GM15510 (cell line): ENCODE data around the gene CUX1.

Source experiments
- POLR2A ChIP-seq: IDR thresholded peaks from 3 replicates; pipeline ENCODE4 v1.6.1; 2011; ENCODE audit warnings: borderline replicate concordance; ENCODE audit not compliant: insufficient read length; ENCODE audit errors: extremely low read depth

Gene CUX1

DNA sequence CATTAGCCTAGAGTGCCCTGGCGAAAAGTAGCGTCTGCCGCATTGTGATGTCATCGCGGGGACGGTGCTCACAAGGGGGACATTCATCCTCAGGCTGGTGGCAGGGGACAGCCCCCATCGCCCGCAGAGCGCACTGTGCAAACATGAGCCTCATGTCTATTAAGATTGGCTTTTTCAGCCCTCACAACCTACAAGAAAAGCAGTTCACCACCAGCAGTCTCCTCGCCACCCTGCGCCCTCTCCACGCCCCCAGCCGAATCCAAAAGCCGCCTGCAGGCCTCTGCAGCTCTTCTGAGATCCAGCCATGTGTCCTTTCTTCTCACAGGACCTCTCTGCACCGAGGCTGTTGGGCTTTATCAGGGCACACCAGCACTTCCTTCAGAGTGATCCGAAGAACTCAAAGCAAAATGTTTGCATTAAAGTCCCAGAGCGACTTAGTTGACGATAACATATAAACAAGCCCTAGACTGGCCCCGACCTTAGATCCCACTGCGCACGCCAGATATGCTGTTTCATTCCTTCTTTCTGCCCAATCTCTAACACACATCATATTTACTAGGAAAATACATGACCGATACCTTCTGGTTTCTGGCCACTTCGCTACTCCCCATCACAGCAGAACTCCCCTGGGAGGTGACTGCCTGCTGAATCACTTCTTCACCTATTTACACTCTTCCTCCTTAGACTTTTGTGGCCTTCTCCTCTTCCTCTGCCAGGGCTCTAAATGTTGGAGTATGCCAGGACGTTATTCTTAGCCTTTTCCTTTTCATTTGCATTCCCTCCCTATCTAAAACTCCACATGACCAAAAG is 263.2 kb downstream of the CUX1 start:
- TF ChIP-seq POLR2A: no peak

DNA sequence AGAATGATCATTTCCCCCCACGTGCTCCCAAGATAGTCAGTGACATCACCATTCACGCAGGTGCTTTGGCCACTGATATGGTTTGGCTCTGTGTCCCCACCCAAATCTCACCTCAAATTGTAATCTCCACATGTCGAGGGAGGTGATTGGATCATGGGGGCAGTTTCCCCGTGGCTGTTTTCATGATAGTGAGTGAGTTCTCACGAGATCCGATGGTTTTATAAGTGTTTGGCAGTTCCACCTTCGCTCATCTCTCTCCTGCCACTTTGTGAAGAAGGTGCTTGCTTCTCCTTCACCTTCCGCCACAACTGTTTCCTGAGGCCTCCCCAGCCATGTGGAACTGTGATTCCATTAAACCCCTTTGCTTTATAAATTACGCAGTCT is 263.8 kb downstream of the CUX1 start:
- TF ChIP-seq POLR2A: no peak

DNA sequence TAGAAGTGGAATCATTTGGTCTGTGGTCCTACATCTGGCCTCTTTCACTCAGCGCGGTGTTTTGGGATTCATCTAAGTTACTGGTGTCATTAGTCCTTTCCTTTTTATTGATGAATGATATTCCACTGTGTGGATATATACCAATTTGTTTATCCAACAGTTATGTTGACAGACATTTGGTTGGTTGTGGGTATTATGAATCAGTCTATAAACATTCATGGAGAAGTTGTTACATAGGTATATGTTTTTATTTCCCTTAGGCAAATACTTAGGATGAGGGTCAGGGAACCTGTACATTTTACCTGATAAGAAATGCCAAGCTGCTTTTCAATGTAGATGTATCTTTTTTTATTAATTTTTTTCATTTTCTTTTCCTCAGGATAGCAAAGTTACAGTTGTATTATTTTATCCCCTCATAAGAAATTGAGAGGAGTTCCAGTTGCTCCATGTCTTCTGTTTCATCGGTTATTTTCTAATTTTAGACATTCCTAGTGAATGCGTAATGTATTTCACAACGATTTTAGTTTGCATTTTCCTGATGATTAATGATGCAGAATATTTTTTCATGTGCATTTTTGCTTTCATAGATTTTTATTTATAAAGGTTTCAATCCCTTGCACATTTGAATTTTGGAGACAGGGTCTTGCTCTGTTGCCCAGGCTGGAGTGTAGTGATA is 265.4 kb downstream of the CUX1 start:
- TF ChIP-seq POLR2A: no peak

DNA sequence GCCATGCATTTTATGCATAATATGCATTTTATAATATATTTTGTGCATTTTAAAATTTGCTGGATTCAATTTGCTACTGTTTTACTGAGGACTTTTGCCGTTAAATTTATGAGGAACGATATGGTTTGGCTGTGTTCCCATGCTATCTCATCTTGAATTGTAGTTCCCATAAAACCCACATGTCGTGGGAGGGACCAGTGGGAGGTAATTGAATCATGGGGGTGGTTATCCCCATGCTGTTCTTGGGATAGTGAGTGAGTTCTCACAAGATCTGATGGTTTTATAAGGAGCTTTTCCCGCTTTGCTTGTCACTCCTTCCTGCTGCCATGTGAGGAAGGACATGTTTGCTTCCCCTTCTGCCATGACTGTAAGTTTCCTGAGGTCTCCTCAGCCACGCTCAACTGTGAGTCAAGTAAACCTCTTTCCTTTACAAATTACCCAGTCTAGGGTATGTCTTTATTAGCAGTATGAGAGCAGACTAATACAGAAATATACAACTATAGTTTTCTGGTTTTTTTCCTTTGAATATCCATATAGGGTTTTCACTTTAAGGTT is 267.9 kb downstream of the CUX1 start:
- no peak for TF ChIP-seq POLR2A

DNA sequence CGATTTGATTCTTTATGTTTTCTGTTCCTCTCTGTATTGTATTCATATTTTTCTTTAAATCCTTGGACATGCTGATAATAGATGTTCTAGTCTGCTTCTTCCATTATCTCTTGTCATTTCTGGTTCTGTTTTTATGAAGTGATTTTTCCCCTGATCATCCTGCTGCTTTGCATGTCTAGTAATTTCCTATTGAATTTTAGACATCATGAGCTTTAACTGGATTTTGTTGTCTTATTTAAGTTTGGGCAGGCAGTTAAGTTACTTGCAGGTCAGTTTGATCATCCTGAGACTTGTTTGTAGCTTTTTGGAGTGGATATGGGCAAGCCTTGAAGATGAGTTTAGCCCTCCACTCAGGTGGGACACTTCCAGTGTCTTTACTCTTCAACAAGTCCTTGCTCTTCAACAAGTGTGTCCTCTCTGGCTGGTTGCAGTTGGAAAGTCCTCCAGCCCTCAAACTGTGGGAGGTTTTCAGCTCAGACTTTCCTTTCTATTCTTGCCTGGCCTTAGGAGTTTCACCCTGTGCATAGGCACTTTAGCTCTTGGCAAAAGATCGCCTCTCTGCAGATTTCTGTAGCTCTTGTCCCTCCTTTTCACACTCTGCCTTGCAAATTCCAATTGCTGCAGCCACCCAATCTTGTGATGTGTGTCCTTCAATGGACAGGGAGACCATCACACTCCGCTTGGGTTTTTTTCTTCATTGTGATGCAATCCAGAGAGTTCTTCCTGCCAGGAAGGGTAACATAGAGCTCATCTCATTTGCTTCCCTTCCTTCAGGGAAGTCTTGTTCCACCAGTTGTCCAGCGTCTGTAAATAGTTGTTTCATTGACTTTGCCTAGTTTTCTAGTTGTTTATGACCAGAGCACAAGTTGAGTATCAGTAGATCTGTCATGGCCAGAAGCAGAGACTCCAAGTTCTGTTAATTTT is 272.0 kb downstream of the CUX1 start:
- TF ChIP-seq POLR2A: no peak

DNA sequence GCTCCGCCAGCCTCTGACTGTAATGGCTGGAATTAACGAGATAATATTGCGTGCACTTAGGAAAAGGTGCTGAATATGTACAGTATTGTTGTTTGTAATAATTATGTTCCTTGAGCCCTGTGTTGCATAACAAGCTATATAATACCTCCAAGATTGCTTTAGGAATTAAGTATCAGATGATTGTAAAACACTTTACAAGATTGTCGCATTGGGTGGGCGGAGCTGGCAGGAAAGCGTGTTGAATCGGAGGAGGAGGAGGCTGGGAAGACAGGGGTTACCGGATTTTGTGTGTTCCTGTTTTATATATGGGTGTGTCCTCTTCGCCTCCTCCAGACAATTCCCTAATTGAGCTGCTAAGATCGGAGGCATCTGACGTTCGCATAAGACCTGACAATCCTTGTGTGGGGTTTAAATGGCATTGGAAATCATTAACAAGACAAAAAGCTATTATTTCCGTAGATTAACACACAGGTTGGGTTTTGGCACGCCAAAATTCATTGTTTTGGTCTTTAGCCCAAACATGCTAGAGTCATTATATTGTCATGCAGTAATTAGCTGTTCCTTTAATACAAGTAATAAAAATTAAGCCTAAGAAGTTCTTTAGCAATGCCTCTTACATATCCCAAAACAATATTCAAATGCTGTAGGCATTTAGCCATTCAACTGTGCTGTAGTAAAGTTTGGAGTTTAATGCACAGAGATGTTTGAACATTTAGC is 276.3 kb downstream of the CUX1 start:
- no peak for TF ChIP-seq POLR2A

DNA sequence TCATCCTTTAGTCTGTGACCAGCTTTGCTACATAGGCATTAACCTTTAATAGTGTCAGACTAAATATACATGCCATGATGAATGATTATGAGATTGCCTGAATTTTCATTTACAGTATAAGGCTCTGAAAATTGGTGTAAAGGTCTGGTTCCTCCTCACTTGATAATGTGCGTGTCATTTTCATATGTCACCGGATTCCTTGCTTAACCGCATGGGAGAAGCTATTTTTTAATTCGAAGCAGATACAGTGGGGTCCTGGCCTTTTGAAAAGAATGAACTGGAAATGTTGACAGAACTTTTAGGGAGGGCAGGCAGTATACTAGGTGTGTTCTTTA is 276.9 kb downstream of the CUX1 start:
- TF ChIP-seq POLR2A: no peak

DNA sequence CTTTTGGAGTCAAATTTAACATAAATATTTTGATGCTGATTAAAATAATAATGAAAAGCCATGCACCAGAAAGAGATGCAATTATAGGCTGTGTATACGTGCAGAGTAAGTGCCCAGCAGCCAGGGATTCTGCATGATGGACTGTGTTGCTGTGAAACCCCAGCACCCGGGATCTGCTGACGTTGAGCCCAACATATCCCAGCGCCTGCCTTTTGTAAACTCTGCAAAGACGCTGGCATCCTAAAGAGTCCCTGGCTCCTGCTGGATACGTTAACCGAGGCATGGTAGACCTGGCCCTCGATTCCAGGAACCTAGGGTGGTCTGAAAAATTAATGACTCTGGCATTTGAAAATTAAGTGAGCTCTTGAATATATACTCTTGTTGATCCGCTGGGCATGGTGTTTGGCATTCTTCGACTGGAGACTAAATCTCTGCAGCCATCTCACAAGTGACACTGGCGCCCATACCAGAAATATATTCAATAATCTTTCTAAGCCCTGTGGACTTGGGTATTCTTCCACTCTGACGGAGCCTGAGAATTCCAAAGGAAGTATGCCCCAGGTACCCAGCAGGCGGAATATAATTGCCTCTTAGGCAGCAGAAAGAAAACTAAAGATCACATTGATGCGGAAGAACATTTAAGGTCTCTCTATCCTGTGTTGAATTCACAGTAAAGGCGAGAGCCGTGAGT is 278.0 kb downstream of the CUX1 start:
- no peak for TF ChIP-seq POLR2A

DNA sequence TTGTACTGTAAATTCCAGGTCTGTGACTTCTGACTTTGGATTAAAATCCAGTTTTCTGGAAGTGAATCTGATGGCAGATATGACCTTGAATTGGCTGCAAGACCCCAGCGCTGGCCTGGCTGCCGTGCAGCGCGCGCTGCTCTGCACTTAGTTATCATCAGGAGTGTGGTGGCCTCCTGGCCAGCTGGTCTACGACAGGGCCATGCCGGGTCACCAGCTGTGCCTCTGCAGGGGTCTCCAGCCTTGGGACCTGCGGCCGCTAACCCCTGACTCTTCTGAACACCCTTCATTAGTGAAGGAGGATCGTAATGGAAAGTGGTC is 278.5 kb downstream of the CUX1 start:
- no peak for TF ChIP-seq POLR2A

DNA sequence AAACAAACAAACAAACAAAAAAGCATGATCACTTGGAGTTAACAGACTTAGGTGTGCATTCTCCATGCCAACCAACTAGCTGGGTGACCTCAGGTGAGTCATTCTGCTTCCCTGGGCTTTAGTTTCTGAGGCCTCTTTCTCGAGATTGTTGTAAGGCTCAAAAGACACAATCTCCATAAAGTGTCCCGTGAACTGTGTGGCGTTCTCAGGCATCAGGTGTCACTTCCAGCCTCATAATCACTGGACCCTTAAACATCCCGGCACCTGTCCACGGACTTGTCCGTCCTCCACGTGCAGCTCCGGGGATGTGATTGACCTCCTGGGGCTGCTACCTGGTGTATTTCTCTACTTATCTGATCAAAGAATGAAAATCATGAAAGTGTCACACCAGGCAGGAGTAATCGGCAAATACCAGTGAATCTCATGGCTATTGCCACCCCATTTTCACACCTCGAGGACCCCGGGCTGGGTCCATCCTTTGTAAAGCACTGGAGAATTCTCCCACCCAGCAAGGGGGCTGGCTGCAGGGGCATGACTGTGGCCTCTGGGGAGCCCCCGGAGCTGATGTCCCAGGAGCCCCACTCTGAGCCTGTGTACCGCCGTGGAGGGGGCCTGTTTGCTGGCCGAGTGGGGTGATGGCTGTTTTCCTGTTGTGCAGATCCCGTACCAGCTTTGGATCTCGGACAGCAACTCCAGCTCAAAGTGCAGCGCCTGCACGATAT is 279.4 kb downstream of the CUX1 start:
- TF ChIP-seq POLR2A: no peak

DNA sequence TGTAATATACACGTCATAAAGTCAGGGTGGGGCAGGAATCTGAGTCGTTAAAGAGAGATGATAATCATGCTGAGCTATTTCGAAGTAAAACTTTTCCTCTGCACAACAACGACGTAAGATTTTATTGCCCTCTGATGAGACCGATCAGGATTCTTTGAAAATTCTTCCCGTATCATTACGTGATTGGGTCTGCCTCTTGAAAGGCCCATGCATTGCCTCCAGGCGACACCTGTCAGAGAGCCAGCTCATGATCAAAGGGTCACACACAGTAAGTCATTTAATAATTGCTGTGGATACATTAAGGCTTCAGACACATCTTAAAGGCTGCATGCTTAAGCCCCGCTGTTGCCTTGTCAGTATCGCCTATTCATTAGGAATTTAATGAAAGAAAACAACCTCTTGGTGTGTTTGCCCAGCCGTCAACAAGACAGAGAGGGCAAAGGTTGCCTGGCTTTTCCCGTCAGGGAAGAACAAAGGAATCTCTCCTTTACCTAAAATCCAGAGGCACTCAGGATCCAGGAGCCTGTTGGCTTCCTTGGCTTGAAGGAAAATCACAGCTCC is 280.3 kb downstream of the CUX1 start:
- no peak for TF ChIP-seq POLR2A

DNA sequence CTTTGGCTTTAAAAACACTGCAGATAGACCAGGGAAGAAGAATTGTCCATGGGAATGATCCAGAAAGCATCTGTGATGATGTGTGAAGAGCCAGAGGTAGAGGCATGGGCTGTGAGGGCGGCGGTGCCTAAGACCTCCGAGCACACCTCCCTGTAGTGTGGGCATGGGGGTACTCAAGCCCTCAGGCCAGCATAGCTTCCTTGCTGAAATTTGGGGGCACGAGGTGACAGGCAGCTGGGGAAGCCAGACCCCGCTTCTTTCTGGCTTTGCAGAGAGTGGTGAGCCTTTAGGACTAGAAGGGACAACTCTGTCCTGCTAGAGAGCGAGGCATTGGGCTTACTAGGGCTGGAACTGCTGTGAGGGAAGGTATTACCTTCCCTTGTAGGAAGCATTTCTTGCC is 281.6 kb downstream of the CUX1 start:
- no peak for TF ChIP-seq POLR2A

DNA sequence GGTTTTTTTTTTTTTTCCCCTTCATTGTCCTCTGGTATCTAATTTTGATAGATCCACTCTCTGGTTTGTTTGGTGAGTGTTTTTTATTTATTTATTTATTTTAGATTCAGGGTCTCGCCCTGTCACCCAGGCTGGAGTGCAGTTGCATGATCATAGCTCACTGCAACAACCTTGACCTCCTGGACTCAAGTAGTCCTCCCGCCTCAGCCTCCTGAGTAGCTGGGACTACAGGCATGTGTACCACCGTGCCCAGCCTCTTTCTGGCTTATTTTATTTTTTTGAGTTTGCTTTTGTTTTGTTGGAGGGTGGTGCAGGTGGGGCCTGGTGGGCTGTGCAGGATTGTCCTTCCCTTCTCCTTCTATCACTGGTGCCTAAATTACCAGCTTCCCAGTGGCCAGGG is 282.0 kb downstream of the CUX1 start:
- no peak for TF ChIP-seq POLR2A
